MCF 10A (cell line): Measurements from ENCODE around the gene RNASEH1. TPM values are rescaled to one million over a fixed set of nuclear protein-coding genes. Genes with fewer than 3 reads are reported as not detected.

Experiments used
- BruUV-seq: library from RNA; stranded (reverse); fragments of 400-500 nt; replicated peaks from 2 replicates; lab custom pipeline; 2021; lab: Mats Ljungman, UMichigan
- CTCF ChIA-PET: fragments of 300-600 bp; sonication (Branson Sonifier 250); formaldehyde crosslinking; extraction: SDS; loops from one replicate; lab custom pipeline; 2021; ENCODE audit warnings: antibody characterized with exemption, inconsistent platforms; lab: Yijun Ruan, JAX
- POLR2A ChIA-PET: fragments of 300-600, 350-650 bp; sonication (Branson Sonifier 250); formaldehyde crosslinking; extraction: SDS; loops from one replicate; lab custom pipeline; 2020; ENCODE audit warnings: antibody characterized with exemption, inconsistent platforms; lab: Yijun Ruan, JAX
- DNase-seq: peaks from one replicate; pipeline ENCODE4 v3.0.0-alpha.2; 2018; ENCODE audit not compliant: unreplicated experiment
- H3K27ac Mint-ChIP-seq: one replicate; pipeline ENCODE4 v1.8.0; 2022; ENCODE audit warnings: mild to moderate bottlenecking, low read depth, mixed read lengths; ENCODE audit not compliant: unreplicated experiment
- H3K27me3 Mint-ChIP-seq: one replicate; pipeline ENCODE4 v1.8.0; 2022; ENCODE audit warnings: mixed read lengths; ENCODE audit not compliant: insufficient read depth, unreplicated experiment
- H3K36me3 Mint-ChIP-seq: one replicate; pipeline ENCODE4 v1.8.0; 2022; ENCODE audit warnings: mild to moderate bottlenecking, moderate library complexity, mixed read lengths; ENCODE audit not compliant: insufficient read depth, unreplicated experiment
- H3K4me1 Mint-ChIP-seq: one replicate; pipeline ENCODE4 v1.8.0; 2022; ENCODE audit warnings: mixed read lengths; ENCODE audit not compliant: insufficient read depth, unreplicated experiment
- H3K4me3 Mint-ChIP-seq: one replicate; pipeline ENCODE4 v1.8.0; 2022; ENCODE audit warnings: mild to moderate bottlenecking, moderate library complexity, mixed read lengths; ENCODE audit not compliant: unreplicated experiment
- H3K9me3 Mint-ChIP-seq: one replicate; pipeline ENCODE4 v1.8.0; 2022; ENCODE audit warnings: mixed read lengths; ENCODE audit not compliant: unreplicated experiment
- CTCF ChIP-seq: fragments of 200-600 bp; IDR thresholded peaks from one replicate; pipeline ENCODE4 v1.8.0; 2022; ENCODE audit warnings: antibody characterized with exemption, mild to moderate bottlenecking; ENCODE audit not compliant: unreplicated experiment
- intact Hi-C: fragments of 100-400 bp; cut with micrococcal nuclease; formaldehyde crosslinking; loops from 2 replicates; pipeline ENCODE4 v1.14.1; 2022
- total RNA-seq: library from RNA; stranded (reverse); gene quantifications from 2 replicates; pipeline ENCODE4 v1.2.3, GENCODE V29; 2022

The RNASEH1 gene
- total RNA-seq, 1 experiment from 2014 or later, result 48.3 TPM

- POLR2A ChIA-PET, result interaction anchor here (0.7 to 1.2 kb wide), 2 partner anchors 27 to 47 kb away, joined by 3 to 4 read pairs; partner anchors contain the start of gene RNASEH1
- H3K9me3 Mint-ChIP-seq, result no peaks in the 10 kb centered on the region
- no peaks in the 10 kb centered on the region for H3K36me3 Mint-ChIP-seq
- H3K27ac Mint-ChIP-seq, result no peak overlapping the region
- intact Hi-C loops, result no loop called here
- DNase-seq, result peak; percentile 70
- BruUV-seq, result no TSS peak
- peak overlapping the region; percentile 23 for H3K4me3 Mint-ChIP-seq
- TF ChIP-seq CTCF, result no peak
- H3K27me3 Mint-ChIP-seq, result no peaks in the 10 kb centered on the region
- CTCF ChIA-PET, result no interaction called here
- no peaks in the 10 kb centered on the region for H3K4me1 Mint-ChIP-seq
Observed at GRCh38 chr2:3604991-3605961, 47.1 kb upstream of the RNASEH1 start.

- no peak overlapping the region for H3K4me3 Mint-ChIP-seq
- no peaks in the 10 kb centered on the region for H3K27me3 Mint-ChIP-seq
- TF ChIP-seq CTCF, result no peak
- H3K4me1 Mint-ChIP-seq, result no peaks in the 10 kb centered on the region
- no peak overlapping the region for H3K27ac Mint-ChIP-seq
- DNase-seq, result no peak
- ChIA-PET POLR2A (interaction anchor here (0.7 to 1.2 kb wide), 2 partner anchors 26 to 46 kb away, joined by 3 to 4 read pairs; partner anchors contain the start of gene RNASEH1), CTCF (no interaction called here)
- no peaks in the 10 kb centered on the region for H3K9me3 Mint-ChIP-seq
- intact Hi-C loops, result no loop called here
- no peaks in the 10 kb centered on the region for H3K36me3 Mint-ChIP-seq
- no TSS peak for BruUV-seq
Observed at GRCh38 chr2:3604207-3604877, 46.2 kb upstream of the RNASEH1 start.

- Mint-ChIP-seq H3K9me3 (no peaks in the 10 kb centered on the region), H3K4me1 (no peaks in the 10 kb centered on the region), H3K27me3 (peaks cover 2% of the 10 kb centered on the region), H3K4me3 (no peak overlapping the region), H3K36me3 (no peaks in the 10 kb centered on the region), H3K27ac (no peak overlapping the region)
- no peak for TF ChIP-seq CTCF
- intact Hi-C loops, result no loop called here
- BruUV-seq, result no TSS peak
- DNase-seq, result no peak
- ChIA-PET CTCF (no interaction called here), POLR2A (no interaction called here)
Observed at GRCh38 chr2:3603536-3604206, 45.5 kb upstream of the RNASEH1 start.
